ENCODE data around the gene TMEM131.
"Not testable (repeated sequence)": the region's sequence is repeated elsewhere in the genome, so short reads cannot be mapped to it uniquely, and the experiment has no call there.

Gene TMEM131

DNA sequence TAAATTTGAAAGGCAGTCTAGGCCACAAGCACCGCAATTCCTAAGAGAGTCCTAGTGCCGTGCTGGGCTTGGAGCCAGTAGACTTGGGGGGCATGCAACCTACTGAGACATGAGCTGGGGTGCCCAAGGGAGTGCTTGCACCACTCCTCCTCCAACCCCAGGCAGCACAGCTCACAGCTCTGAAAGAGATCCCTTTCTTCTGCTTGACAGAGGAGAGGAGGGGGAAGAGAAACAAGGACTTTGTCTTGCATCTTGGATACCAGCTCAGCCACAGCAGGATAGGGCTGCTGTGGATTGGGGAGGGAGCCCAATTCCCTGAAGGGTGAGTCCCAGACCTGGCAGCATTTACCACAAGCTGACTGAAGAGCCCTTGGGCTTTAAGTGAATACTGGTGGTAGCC, 134.6 kb downstream of the TMEM131 start:
- DNase-seq = no peak
- Histone ChIP-seq H3K36me3 (no peaks in the 10 kb centered on the region; the same call in none of the 2 replicates), H3K27me3 (ENCODE audit: insufficient read depth, low read depth, severe bottlenecking) (no peaks in the 10 kb centered on the region), H3K9me3 (ENCODE audit: severe bottlenecking) (no peaks in the 10 kb centered on the region), H3K27ac (no peak overlapping the region), H3K4me3 (ENCODE audit: low read depth, low read length) (no peak overlapping the region)
- TF ChIP-seq, protein P1, sequence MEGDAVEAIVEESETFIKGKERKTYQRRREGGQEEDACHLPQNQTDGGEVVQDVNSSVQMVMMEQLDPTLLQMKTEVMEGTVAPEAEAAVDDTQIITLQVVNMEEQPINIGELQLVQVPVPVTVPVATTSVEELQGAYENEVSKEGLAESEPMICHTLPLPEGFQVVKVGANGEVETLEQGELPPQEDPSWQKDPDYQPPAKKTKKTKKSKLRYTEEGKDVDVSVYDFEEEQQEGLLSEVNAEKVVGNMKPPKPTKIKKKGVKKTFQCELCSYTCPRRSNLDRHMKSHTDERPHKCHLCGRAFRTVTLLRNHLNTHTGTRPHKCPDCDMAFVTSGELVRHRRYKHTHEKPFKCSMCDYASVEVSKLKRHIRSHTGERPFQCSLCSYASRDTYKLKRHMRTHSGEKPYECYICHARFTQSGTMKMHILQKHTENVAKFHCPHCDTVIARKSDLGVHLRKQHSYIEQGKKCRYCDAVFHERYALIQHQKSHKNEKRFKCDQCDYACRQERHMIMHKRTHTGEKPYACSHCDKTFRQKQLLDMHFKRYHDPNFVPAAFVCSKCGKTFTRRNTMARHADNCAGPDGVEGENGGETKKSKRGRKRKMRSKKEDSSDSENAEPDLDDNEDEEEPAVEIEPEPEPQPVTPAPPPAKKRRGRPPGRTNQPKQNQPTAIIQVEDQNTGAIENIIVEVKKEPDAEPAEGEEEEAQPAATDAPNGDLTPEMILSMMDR (IDR thresholded peaks at IDR 0.05; ENCODE audit: low read depth, low read length) = no peak

DNA sequence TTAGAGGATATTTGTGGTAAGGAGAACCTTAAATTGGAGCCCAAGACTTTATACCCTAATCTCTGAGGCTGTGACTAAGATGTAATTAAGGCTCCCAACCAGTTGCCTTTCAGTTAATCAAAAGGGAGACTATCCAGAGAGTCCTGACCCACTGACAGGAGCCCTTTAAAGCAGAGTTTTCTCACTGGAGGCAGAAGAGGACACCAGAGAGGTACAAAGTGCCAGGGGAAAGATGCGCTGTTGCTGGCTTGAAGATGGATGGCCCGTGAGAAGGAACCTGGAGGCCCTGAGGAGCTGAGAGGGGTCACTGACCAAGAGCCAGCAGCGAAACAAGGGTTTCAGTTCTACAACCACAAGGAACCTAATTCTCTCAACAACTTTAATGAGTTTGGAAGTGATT, 137.3 kb downstream of the TMEM131 start:
- no peak overlapping the region for H3K4me3 ChIP-seq (ENCODE audit: low read depth, low read length)
- TF ChIP-seq, protein P1 (IDR thresholded peaks at IDR 0.05; ENCODE audit: low read depth, low read length) = no peak
- no peaks in the 10 kb centered on the region for H3K9me3 ChIP-seq (ENCODE audit: severe bottlenecking)
- H3K27me3 ChIP-seq (ENCODE audit: insufficient read depth, low read depth, severe bottlenecking) = no peaks in the 10 kb centered on the region
- no peaks in the 10 kb centered on the region; the same call in none of the 2 replicates for H3K36me3 ChIP-seq
- H3K27ac ChIP-seq = no peak overlapping the region
- DNase-seq = no peak

DNA sequence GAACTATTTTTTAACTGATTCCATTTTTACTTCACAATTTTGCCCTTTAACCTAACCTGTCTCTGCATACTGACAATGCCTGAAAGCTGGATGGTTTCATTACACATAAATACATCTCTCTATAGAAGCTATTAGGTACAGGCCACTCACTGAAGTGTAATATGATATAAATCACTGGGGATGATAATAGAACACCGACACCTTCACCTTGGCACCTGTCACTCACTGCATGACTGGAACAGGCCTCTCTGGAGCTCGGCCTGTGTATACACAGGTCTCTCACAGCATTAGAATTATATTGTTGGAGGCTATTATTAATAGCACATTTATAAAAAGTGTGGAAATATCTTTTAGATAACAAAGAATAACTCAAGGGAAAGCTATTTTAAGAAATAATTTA, 138.2 kb downstream of the TMEM131 start:
- Histone ChIP-seq H3K36me3 (no peaks in the 10 kb centered on the region; the same call in none of the 2 replicates), H3K27me3 (ENCODE audit: insufficient read depth, low read depth, severe bottlenecking) (no peaks in the 10 kb centered on the region), H3K9me3 (ENCODE audit: severe bottlenecking) (no peaks in the 10 kb centered on the region), H3K27ac (no peak overlapping the region), H3K4me3 (ENCODE audit: low read depth, low read length) (no peak overlapping the region)
- no peak for DNase-seq
- TF ChIP-seq, protein P1 (IDR thresholded peaks at IDR 0.05; ENCODE audit: low read depth, low read length) = no peak

DNA sequence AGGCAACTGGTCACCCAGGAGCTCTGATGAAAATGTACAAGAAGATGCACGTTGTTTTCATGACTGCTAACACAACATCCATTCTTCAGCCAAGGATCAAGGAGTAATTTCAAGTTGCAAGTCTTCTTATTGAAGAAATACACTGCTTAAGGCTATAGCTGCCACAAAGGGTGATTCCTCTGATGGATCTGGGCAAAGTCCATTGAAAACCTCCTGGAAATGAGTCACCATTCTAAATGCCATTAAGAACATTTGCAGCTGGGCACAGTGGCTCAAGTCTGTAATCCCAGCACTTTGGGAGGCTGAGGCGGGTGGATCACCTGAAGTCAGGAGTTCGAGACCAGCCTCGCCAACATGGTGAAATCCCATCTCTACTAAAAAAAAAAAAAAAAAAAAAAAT, 142.7 kb downstream of the TMEM131 start:
- not testable (repeated sequence) for H3K9me3 ChIP-seq (ENCODE audit: severe bottlenecking); DNase-seq; H3K36me3 ChIP-seq; H3K27me3 ChIP-seq (ENCODE audit: insufficient read depth, low read depth, severe bottlenecking); H3K4me3 ChIP-seq (ENCODE audit: low read depth, low read length); H3K27ac ChIP-seq

DNA sequence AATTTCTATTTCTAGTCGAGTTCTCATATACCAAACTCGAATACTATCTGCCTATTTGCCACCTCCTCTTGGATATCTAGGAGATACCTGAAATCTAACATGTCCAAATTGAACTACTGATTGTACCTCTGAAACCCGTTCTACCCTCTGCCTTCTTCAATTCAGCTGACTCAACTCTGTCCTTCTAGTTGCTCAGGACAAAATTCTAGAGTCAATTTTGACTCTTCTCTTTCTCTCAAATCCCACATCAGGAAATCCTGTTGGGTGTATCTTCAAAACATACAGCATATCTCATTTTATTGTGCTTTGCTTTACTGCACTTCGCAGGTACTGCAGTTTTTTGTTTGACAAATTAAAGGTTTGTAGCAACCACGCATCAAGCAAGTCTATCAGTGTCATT, 144.6 kb downstream of the TMEM131 start:
- Histone ChIP-seq H3K9me3 (ENCODE audit: severe bottlenecking) (no peaks in the 10 kb centered on the region), H3K4me3 (ENCODE audit: low read depth, low read length) (no peak overlapping the region), H3K36me3 (no peaks in the 10 kb centered on the region), H3K27ac (no peak overlapping the region), H3K27me3 (ENCODE audit: insufficient read depth, low read depth, severe bottlenecking) (no peaks in the 10 kb centered on the region)
- TF ChIP-seq, protein P1 (IDR thresholded peaks at IDR 0.05; ENCODE audit: low read depth, low read length) = no peak
- no peak for DNase-seq

DNA sequence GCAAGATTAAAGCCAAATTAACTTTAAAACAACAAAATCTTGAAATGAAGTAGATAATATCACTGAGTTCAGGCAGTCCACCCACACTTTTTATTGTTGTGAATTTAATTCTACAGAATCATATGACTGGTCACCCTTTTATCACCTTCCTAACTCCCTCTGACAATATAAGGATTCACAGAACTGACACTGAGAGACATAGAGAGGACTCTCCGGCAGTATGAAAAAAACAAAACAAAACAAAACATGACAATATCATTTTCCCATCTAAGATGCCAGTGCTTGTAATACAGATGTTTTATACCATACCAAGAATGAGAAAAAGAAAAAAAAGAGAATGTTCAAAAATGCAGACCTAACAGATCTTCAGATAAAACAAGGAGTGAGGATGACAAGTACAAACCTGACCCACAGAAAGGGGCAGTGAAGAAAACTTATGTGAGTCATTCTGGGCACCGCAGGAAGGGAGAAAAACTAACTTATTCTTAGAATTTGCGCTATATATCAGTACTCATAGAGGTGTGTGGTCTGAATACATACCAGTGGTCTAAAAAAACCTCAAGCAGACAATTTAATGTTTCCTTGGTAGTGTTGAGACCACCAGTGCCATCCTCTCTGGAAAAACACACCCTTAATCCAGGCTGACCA, 145.7 kb downstream of the TMEM131 start:
- TF ChIP-seq, protein P1 (IDR thresholded peaks at IDR 0.05; ENCODE audit: low read depth, low read length) = no peak
- Histone ChIP-seq H3K27me3 (ENCODE audit: insufficient read depth, low read depth, severe bottlenecking) (no peaks in the 10 kb centered on the region), H3K36me3 (no peaks in the 10 kb centered on the region), H3K9me3 (ENCODE audit: severe bottlenecking) (no peaks in the 10 kb centered on the region), H3K27ac (no peak overlapping the region), H3K4me3 (ENCODE audit: low read depth, low read length) (no peak overlapping the region)
- DNase-seq = no peak
